ENCODE data around the gene INKA2. TPM values are rescaled to one million over a fixed set of nuclear protein-coding genes. Genes with fewer than 3 reads are reported as not detected.

INKA2 gene
- total and polyA plus RNA-seq, 2 experiments from 2014 or later = 3.7 to 8.4 TPM

DNA sequence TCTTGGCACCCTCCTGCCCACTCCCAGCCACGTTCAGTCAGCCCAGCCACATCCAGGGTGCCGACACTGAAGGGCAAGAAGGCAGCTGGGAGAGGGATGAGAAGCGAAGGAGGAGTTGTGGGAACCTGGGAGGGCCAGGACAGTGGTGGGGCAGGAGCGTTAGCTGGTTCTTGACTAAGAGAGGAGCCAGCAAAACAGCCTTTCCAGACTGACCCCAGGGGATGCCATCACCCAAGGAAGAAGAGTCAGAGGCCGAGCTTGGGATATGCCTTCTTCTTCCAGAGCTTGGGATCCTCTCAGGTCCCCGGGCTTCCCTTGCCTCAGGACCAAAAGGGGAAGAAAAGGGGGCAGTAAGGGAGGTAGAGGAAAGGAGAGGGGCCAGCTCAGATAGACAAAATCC is 7.2 kb downstream of the INKA2 start:
- Mint-ChIP-seq H3K4me1 (peaks cover 25% of the 10 kb centered on the region), H3K36me3 (ENCODE audit: low read depth) (peaks cover 4% of the 10 kb centered on the region; the same call in 2 of the 3 replicates), H3K9me3 (no peaks in the 10 kb centered on the region), H3K4me3 (no peak overlapping the region), H3K27me3 (ENCODE audit: insufficient read depth, low read depth, poor library complexity) (peaks cover 3% of the 10 kb centered on the region), H3K27ac (no peak overlapping the region)
- Histone ChIP-seq H3K9me2 (ENCODE audit: insufficient read depth) (no peaks in the 10 kb centered on the region), H3K4me2 (no peak overlapping the region), H3K27me3 (ENCODE audit: insufficient read depth) (no peaks in the 10 kb centered on the region), H3F3A (replicated peaks; ENCODE audit: low read depth) (peaks cover 10% of the 10 kb centered on the region; the same call in 1 of the 2 replicates), H3K4me1 (ENCODE audit: insufficient read depth) (peaks cover 35% of the 10 kb centered on the region), H3K36me3 (ENCODE audit: insufficient read depth) (no peaks in the 10 kb centered on the region), H2AFZ (no peak overlapping the region), H3K27ac (ENCODE audit: low read depth) (no peak overlapping the region), H3K79me2 (replicated peaks; ENCODE audit: insufficient read depth) (peaks cover 42% of the 10 kb centered on the region), H3K4me3 (no peak overlapping the region), H4K20me1 (replicated peaks; ENCODE audit: insufficient read depth) (peaks cover 23% of the 10 kb centered on the region)
- DNase-seq (ENCODE audit: low spot score) (no peak), ATAC-seq (no peak)
- no peak for TF ChIP-seq ZNF114 (CRISPR knock-in tag; IDR thresholded peaks at IDR 0.05)

DNA sequence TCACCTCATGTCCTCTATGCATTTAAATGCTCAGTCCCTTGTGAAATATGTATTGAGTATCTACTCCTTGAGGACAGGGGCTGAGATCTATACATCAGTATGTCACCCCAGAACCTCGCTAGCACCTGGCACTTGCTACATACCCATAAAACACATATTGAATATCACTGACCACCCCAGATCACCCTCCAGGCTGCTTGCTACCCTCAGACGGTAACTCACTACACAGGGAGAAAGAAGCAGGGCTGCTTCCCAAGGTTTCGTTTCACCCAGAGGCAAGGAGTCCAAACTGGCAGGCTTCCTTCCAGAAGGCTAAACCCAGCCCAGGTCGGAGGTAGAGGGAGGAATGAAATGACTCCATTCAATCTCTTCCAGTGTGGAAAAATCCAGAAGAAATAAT is 8.5 kb downstream of the INKA2 start:
- ATAC-seq = no peak
- no peak overlapping the region for H3K27ac Mint-ChIP-seq
- DNase-seq (ENCODE audit: low spot score) = no peak

DNA sequence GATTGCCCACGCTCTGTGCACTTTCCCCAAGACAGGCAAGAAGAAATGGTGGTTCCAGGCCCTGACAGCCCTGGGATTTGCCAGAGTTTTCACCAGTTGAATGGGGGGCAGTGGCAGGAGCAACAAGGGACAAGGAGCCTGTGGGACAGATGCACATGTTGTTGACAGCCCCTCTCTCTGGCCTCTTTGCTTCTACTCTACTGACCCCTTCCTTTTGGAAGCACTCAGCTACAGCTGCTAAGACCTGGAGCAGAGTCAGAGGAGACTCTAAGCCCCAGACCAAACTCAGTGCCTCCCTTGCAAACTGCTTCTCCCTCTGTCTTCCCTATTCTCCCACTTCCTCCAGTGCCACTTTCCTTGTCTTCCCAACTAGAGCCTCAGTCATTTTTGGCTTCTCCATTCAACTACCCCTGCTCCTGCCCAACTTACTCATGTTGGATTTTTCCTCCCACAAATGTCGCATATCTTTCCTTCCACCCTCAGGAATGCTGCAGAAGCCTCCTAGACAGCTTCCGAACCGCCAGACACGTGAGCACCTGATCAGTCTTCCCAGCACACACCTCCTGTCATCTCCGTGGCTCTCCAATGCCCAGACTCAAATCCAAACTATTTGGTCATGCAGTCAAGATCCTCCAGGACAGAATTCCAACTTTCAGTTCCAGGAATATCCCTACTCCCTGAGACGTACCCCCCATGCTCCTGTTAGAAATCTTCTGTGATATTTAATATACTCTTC is 9.1 kb downstream of the INKA2 start:
- Histone ChIP-seq H3K4me1 (ENCODE audit: insufficient read depth) (peaks cover 22% of the 10 kb centered on the region), H3K9me2 (ENCODE audit: insufficient read depth) (no peaks in the 10 kb centered on the region), H3K27ac (ENCODE audit: low read depth) (no peak overlapping the region), H3F3A (replicated peaks; ENCODE audit: low read depth) (peaks cover under 1% of the 10 kb centered on the region; the same call in 1 of the 2 replicates), H3K27me3 (ENCODE audit: insufficient read depth) (no peaks in the 10 kb centered on the region), H3K79me2 (replicated peaks; ENCODE audit: insufficient read depth) (peaks cover 31% of the 10 kb centered on the region), H4K20me1 (replicated peaks; ENCODE audit: insufficient read depth) (peaks cover 15% of the 10 kb centered on the region), H3K36me3 (ENCODE audit: insufficient read depth) (no peaks in the 10 kb centered on the region), H3K4me2 (no peak overlapping the region), H3K4me3 (no peak overlapping the region), H2AFZ (no peak overlapping the region)
- TF ChIP-seq NANOG (IDR thresholded peaks at IDR 0.05; ENCODE audit: borderline replicate concordance) (no peak), POLR2AphosphoS5 (IDR thresholded peaks at IDR 0.05; ENCODE audit: low read depth) (no peak)
- Mint-ChIP-seq H3K4me1 (peaks cover 32% of the 10 kb centered on the region), H3K27ac (no peak overlapping the region), H3K27me3 (ENCODE audit: insufficient read depth, low read depth, poor library complexity) (peaks cover 1% of the 10 kb centered on the region), H3K36me3 (ENCODE audit: low read depth) (peaks cover 6% of the 10 kb centered on the region; the same call in 2 of the 3 replicates), H3K9me3 (no peaks in the 10 kb centered on the region), H3K4me3 (no peak overlapping the region; the same call in 2 of the 3 replicates)
- DNase-seq (ENCODE audit: low spot score) (no peak), ATAC-seq (no peak)

More for the DNA sequence above, 8.5 kb downstream of the INKA2 start:
- H3K27ac ChIP-seq (ENCODE audit: low read depth) = no peak overlapping the region
- peaks cover 6% of the 10 kb centered on the region; the same call in 1 of the 2 replicates for H3F3A ChIP-seq (replicated peaks; ENCODE audit: low read depth)
- Mint-ChIP-seq H3K27me3 (ENCODE audit: insufficient read depth, low read depth, poor library complexity) (peaks cover 1% of the 10 kb centered on the region), H3K4me1 (peaks cover 28% of the 10 kb centered on the region), H3K4me3 (no peak overlapping the region), H3K9me3 (no peaks in the 10 kb centered on the region), H3K36me3 (ENCODE audit: low read depth) (peaks cover 6% of the 10 kb centered on the region; the same call in 2 of the 3 replicates)
- H2AFZ ChIP-seq = no peak overlapping the region
- H3K79me2 ChIP-seq (replicated peaks; ENCODE audit: insufficient read depth) = peaks cover 37% of the 10 kb centered on the region
- peaks cover 24% of the 10 kb centered on the region for H3K4me1 ChIP-seq (ENCODE audit: insufficient read depth)
- H4K20me1 ChIP-seq (replicated peaks; ENCODE audit: insufficient read depth) = peaks cover 21% of the 10 kb centered on the region
- no peaks in the 10 kb centered on the region for H3K9me2 ChIP-seq (ENCODE audit: insufficient read depth)
- no peaks in the 10 kb centered on the region for H3K27me3 ChIP-seq (ENCODE audit: insufficient read depth)
- H3K4me2 ChIP-seq = no peak overlapping the region
- H3K4me3 ChIP-seq = no peak overlapping the region
- H3K36me3 ChIP-seq (ENCODE audit: insufficient read depth) = no peaks in the 10 kb centered on the region
- TF ChIP-seq, protein P1, sequence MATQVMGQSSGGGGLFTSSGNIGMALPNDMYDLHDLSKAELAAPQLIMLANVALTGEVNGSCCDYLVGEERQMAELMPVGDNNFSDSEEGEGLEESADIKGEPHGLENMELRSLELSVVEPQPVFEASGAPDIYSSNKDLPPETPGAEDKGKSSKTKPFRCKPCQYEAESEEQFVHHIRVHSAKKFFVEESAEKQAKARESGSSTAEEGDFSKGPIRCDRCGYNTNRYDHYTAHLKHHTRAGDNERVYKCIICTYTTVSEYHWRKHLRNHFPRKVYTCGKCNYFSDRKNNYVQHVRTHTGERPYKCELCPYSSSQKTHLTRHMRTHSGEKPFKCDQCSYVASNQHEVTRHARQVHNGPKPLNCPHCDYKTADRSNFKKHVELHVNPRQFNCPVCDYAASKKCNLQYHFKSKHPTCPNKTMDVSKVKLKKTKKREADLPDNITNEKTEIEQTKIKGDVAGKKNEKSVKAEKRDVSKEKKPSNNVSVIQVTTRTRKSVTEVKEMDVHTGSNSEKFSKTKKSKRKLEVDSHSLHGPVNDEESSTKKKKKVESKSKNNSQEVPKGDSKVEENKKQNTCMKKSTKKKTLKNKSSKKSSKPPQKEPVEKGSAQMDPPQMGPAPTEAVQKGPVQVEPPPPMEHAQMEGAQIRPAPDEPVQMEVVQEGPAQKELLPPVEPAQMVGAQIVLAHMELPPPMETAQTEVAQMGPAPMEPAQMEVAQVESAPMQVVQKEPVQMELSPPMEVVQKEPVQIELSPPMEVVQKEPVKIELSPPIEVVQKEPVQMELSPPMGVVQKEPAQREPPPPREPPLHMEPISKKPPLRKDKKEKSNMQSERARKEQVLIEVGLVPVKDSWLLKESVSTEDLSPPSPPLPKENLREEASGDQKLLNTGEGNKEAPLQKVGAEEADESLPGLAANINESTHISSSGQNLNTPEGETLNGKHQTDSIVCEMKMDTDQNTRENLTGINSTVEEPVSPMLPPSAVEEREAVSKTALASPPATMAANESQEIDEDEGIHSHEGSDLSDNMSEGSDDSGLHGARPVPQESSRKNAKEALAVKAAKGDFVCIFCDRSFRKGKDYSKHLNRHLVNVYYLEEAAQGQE (IDR thresholded peaks at IDR 0.05; ENCODE audit: unreplicated experiment) = no peak
